Bronchial epithelial cell (primary cell): ENCODE data around the gene DPF1. TPM values are rescaled to one million over a fixed set of nuclear protein-coding genes. Genes with fewer than 3 reads are reported as not detected.
A peak's percentile ranks its signal among the peaks of the same experiment; 100 is the strongest.

Source experiments
- DNase-seq: peaks from one replicate; pipeline ENCODE4 v3.0.0-alpha.2; 2010; ENCODE audit warnings: low read depth
- FAIRE-seq: peaks from 2 replicates; lab custom pipeline; 2011; peaks lifted over from hg19 to GRCh38; lab: Jason Lieb, UNC
- H3K27me3 ChIP-seq: 2 replicates; pipeline ENCODE4 v1.5.1; 2011; ENCODE audit warnings: low read length; ENCODE audit not compliant: control insufficient read depth, insufficient read depth
- H3K36me3 ChIP-seq: 2 replicates; pipeline ENCODE4 v1.5.1; 2011; ENCODE audit warnings: low read length; ENCODE audit not compliant: control insufficient read depth, insufficient read depth
- H3K4me3 ChIP-seq: 2 replicates; pipeline ENCODE4 v1.5.1; 2011; ENCODE audit warnings: mild to moderate bottlenecking, low read depth, low read length, control low read depth
- CTCF ChIP-seq: IDR thresholded peaks from 2 replicates; pipeline ENCODE4 v1.5.1; 2011; ENCODE audit warnings: mild to moderate bottlenecking, moderate library complexity, low read length, control low read depth, inconsistent platforms; ENCODE audit not compliant: insufficient read depth, severe bottlenecking
- total RNA-seq: library from RNA; depleted of rRNA; stranded (reverse); fragments of >200 nt; gene quantifications from 2 replicates; pipeline ENCODE4 v1.2.1, GENCODE V29; 2014

The DPF1 gene
- total RNA-seq, 1 donor from 2014 or later: not detected

GRCh38 chr19:38211766-38212165 lies 12.3 kb downstream of the DPF1 start:
- Histone ChIP-seq H3K27me3 (peaks cover 8% of the 10 kb centered on the region), H3K36me3 (no peaks in the 10 kb centered on the region), H3K4me3 (no peak overlapping the region)
- FAIRE-seq: no peak
- no peak for DNase-seq
- no peak for TF ChIP-seq CTCF

- Histone ChIP-seq H3K27me3 (peaks cover 8% of the 10 kb centered on the region), H3K36me3 (peaks cover 2% of the 10 kb centered on the region), H3K4me3 (no peak overlapping the region)
- DNase-seq (no peak), FAIRE-seq (no peak)
- TF ChIP-seq CTCF: peak; percentile 5
Measured at GRCh38 chr19:38211151-38211591, 12.9 kb downstream of the DPF1 start.

- Histone ChIP-seq H3K4me3 (no peak overlapping the region), H3K27me3 (peaks cover 8% of the 10 kb centered on the region), H3K36me3 (peaks cover 3% of the 10 kb centered on the region)
- no peak for TF ChIP-seq CTCF
- no peak for DNase-seq
- FAIRE-seq: no peak
Measured at GRCh38 chr19:38210458-38210987, 13.5 kb downstream of the DPF1 start.

- Histone ChIP-seq H3K36me3 (peaks cover 3% of the 10 kb centered on the region), H3K27me3 (peaks cover 8% of the 10 kb centered on the region), H3K4me3 (no peak overlapping the region)
- no peak for TF ChIP-seq CTCF
- DNase-seq (no peak), FAIRE-seq (no peak)
Measured at GRCh38 chr19:38209671-38210457, 14.2 kb downstream of the DPF1 start.

GRCh38 chr19:38209152-38209551 lies 14.9 kb downstream of the DPF1 start:
- no peak for DNase-seq
- H3K27me3 ChIP-seq: peaks cover 8% of the 10 kb centered on the region
- peaks cover 3% of the 10 kb centered on the region for H3K36me3 ChIP-seq
- no peak for FAIRE-seq
- no peak for TF ChIP-seq CTCF
- no peak overlapping the region for H3K4me3 ChIP-seq

GRCh38 chr19:38208571-38208970 lies 15.5 kb downstream of the DPF1 start:
- Histone ChIP-seq H3K36me3 (peaks cover 3% of the 10 kb centered on the region), H3K27me3 (peaks cover 8% of the 10 kb centered on the region), H3K4me3 (no peak overlapping the region)
- FAIRE-seq: no peak
- TF ChIP-seq CTCF: no peak
- no peak for DNase-seq
